Tibial nerve (tissue), 4 donors: ENCODE data around the gene ITGA3.

Source experiments
- CTCF ChIP-seq, 5 experiments: fragments of 200-600 bp in 3 of 5; fragments of 450-650 bp in 2 of 5; sonication (generic) in 3 of 5; IDR thresholded peaks; one replicate each; pipeline ENCODE4 v1.5.1; 2016 to 2019; ENCODE audit warnings: antibody characterized with exemption in 5 of 5, mild to moderate bottlenecking in 3 of 5, moderate library complexity in 2 of 5
- EP300 ChIP-seq, 2 donors: sonication (generic); formaldehyde crosslinking; IDR thresholded peaks; one replicate each; pipeline ENCODE4 v1.6.1; 2017; ENCODE audit warnings: antibody characterized with exemption in 2 of 2, mild to moderate bottlenecking in 1 of 2
- POLR2A ChIP-seq, 2 donors: fragments of 450-650 bp; IDR thresholded peaks; one replicate each; pipeline ENCODE4 v1.6.1; 2017; ENCODE audit warnings: antibody characterized with exemption in 2 of 2, mild to moderate bottlenecking in 2 of 2, moderate library complexity in 2 of 2

- TF ChIP-seq POLR2A (IDR thresholded peaks at IDR 0.05): no peak
- TF ChIP-seq CTCF (IDR thresholded peaks at IDR 0.05): no peak
- no peak for TF ChIP-seq EP300 (IDR thresholded peaks at IDR 0.05)
Measured at GRCh38 chr17:50080827-50081226, 24.9 kb downstream of the ITGA3 start.
